DMS53 treated with DMSO at 0.1 percent for 48 hours (cell line): Measurements from ENCODE around the gene MPV17L2.
"Not testable (repeated sequence)": the region's sequence is repeated elsewhere in the genome, so short reads cannot be mapped to it uniquely, and the experiment has no call there.

ENCODE experiments used
- DNase-seq: peaks from one replicate; lab custom pipeline; 2025; ENCODE audit not compliant: unreplicated experiment; lab: John Stamatoyannopoulos, UW

The MPV17L2 gene

GRCh38 chr19:18190278-18190677, 2.7 kb upstream of the MPV17L2 start:
- no peak for DNase-seq

GRCh38 chr19:18191640-18192062, 1.4 kb upstream of the MPV17L2 start:
- DNase-seq = no peak

- DNase-seq = no peak
Observed at GRCh38 chr19:18193388-18194180, 566 bp downstream of the MPV17L2 start.

- no peak for DNase-seq
Observed at GRCh38 chr19:18194181-18194530, 1.1 kb downstream of the MPV17L2 start.

GRCh38 chr19:18194554-18195238, 1.7 kb downstream of the MPV17L2 start:
- DNase-seq = no peak

GRCh38 chr19:18196511-18196845, 3.5 kb downstream of the MPV17L2 start:
- no peak for DNase-seq

- DNase-seq = no peak
Observed at GRCh38 chr19:18197306-18197705, 4.3 kb downstream of the MPV17L2 start.

- no peak for DNase-seq
Observed at GRCh38 chr19:18197941-18198340, 4.9 kb downstream of the MPV17L2 start.

- no peak for DNase-seq
Observed at GRCh38 chr19:18198374-18198773, 5.4 kb downstream of the MPV17L2 start.

GRCh38 chr19:18202397-18202777, 9.4 kb downstream of the MPV17L2 start:
- DNase-seq = no peak

- DNase-seq = no peak
Observed at GRCh38 chr19:18202778-18203407, 9.9 kb downstream of the MPV17L2 start.

GRCh38 chr19:18203408-18203862, 10.4 kb downstream of the MPV17L2 start:
- no peak for DNase-seq

- DNase-seq = peak; percentile 100
Observed at GRCh38 chr19:18203863-18204393, 10.9 kb downstream of the MPV17L2 start, which contains the start of gene RAB3A. Gene RAB3A (minus strand): TSS chr19:18204042. CDS start chr19:18202740, 1,302 bp downstream.

- DNase-seq = peak; percentile 72
Observed at GRCh38 chr19:18204394-18205199, 11.6 kb downstream of the MPV17L2 start.

GRCh38 chr19:18205200-18205892, 12.3 kb downstream of the MPV17L2 start:
- DNase-seq = no peak

GRCh38 chr19:18206018-18206417, 13.0 kb downstream of the MPV17L2 start:
- no peak for DNase-seq

- no peak for DNase-seq
Observed at GRCh38 chr19:18208098-18208951, 15.3 kb downstream of the MPV17L2 start.

GRCh38 chr19:18209912-18210311, 16.9 kb downstream of the MPV17L2 start:
- DNase-seq = not testable (repeated sequence)

GRCh38 chr19:18211683-18212082, 18.7 kb downstream of the MPV17L2 start:
- no peak for DNase-seq
